GM12873 (cell line): ENCODE results near the gene REXO4.

ENCODE experiments used
- TF ChIP-seq, protein P1 (sequence below): IDR thresholded peaks from 2 replicates; pipeline ENCODE4 v1.5.1; 2012; ENCODE audit warnings: low read depth, mild to moderate bottlenecking, moderate library complexity, low read length, control low read depth; ENCODE audit not compliant: insufficient read depth; ENCODE audit errors: missing control alignments

REXO4 gene

GRCh38 chr9:133369933-133370332 lies 47.9 kb downstream of the REXO4 start:
- TF ChIP-seq, protein P1, sequence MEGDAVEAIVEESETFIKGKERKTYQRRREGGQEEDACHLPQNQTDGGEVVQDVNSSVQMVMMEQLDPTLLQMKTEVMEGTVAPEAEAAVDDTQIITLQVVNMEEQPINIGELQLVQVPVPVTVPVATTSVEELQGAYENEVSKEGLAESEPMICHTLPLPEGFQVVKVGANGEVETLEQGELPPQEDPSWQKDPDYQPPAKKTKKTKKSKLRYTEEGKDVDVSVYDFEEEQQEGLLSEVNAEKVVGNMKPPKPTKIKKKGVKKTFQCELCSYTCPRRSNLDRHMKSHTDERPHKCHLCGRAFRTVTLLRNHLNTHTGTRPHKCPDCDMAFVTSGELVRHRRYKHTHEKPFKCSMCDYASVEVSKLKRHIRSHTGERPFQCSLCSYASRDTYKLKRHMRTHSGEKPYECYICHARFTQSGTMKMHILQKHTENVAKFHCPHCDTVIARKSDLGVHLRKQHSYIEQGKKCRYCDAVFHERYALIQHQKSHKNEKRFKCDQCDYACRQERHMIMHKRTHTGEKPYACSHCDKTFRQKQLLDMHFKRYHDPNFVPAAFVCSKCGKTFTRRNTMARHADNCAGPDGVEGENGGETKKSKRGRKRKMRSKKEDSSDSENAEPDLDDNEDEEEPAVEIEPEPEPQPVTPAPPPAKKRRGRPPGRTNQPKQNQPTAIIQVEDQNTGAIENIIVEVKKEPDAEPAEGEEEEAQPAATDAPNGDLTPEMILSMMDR = no peak

GRCh38 chr9:133369422-133369821 lies 48.4 kb downstream of the REXO4 start:
- TF ChIP-seq, protein P1 = no peak

GRCh38 chr9:133368249-133368881 lies 49.4 kb downstream of the REXO4 start:
- TF ChIP-seq, protein P1 = no peak

GRCh38 chr9:133367778-133368177 lies 50.0 kb downstream of the REXO4 start:
- TF ChIP-seq, protein P1 = no peak

- TF ChIP-seq, protein P1 = no peak
These were observed 50.6 kb downstream of the REXO4 start for GRCh38 chr9:133367221-133367620.

DNA sequence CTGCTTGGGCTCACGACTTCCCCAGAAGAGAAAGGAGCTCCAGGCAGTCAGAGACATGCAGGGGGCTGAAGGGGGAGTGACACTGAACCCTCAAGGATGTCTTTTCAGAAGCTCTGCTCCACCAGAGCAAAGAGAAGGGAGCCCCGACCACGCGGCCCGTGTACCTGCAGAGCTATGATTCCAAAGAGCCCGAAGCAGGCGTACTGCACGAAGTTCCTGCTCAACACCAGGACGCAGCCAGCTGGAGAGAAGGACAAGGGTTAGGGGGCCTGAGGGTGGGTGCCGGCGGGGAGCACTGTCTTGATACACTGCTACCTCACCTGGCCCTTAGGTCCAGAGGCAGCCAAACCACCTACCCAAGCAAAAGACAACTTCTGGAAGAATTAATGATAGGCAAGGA lies 51.4 kb downstream of the REXO4 start:
- TF ChIP-seq, protein P1 = no peak

DNA sequence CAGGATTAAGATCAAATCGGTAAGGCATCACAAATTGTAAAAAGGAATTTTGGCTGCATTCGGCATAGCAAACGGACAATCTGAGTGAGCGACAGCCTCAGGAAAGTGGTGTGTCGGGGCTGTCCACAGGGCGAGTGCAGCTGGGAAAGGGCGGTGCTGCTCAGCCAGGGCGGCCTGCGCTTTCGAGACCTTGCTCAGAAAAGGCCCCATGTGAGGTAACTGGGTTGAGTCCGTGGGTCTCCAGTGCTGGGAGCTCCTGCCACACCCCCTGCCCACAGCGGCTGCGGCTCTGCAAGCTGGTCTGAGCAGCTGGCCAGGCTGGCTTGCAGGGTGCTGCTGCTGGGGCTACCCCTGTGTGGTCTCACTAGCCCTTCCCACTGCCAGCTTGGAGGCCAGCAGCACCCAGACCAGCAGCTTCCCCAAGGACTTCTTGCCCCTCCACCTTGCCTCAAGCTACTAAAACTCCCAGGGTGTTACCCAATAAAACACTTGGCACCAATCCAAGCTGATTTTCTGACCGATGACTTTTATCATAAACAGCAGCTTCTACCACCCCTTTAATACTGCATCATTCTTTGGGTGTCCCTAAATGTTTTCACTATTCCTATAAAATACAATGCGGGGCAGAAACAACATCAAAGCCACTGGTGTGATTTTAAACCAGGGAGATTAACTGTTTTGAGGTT lies 55.3 kb downstream of the REXO4 start:
- TF ChIP-seq, protein P1 = no peak
